Stimulated activated CD8-positive, alpha-beta memory T cell treated with anti-CD3 and anti-CD28 coated beads, Interleukin-7, amount 100 ng/mL, for 24 hours (primary cell): ENCODE measurements around the gene LAMTOR1.

Experiments
- DNase-seq: peaks from one replicate; pipeline ENCODE4 v3.0.0-alpha.2; 2020; ENCODE audit warnings: low read depth

The LAMTOR1 gene

DNA sequence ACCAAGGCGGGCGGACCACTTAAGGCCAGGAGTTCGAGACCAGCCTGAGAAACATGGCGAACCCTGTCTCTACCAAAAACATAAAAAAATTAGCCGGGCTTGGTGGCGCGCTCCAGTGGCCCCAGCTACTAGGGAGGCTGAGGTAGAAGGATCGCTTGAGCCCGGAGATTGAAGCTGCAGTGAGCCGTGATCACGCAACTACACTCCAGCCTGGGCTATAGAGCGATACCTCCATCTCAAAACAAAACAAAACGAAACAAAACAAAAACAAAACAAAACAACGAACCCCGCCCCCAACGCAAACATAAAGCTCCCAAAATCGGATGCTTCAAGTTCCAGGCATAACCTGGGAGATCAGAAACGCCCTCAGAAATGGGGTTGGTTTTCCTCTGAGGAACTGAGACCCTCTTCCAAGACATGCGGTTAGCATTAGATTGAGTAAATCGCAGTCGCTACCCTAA lies 21.9 kb downstream of the LAMTOR1 start:
- DNase-seq, result no peak

DNA sequence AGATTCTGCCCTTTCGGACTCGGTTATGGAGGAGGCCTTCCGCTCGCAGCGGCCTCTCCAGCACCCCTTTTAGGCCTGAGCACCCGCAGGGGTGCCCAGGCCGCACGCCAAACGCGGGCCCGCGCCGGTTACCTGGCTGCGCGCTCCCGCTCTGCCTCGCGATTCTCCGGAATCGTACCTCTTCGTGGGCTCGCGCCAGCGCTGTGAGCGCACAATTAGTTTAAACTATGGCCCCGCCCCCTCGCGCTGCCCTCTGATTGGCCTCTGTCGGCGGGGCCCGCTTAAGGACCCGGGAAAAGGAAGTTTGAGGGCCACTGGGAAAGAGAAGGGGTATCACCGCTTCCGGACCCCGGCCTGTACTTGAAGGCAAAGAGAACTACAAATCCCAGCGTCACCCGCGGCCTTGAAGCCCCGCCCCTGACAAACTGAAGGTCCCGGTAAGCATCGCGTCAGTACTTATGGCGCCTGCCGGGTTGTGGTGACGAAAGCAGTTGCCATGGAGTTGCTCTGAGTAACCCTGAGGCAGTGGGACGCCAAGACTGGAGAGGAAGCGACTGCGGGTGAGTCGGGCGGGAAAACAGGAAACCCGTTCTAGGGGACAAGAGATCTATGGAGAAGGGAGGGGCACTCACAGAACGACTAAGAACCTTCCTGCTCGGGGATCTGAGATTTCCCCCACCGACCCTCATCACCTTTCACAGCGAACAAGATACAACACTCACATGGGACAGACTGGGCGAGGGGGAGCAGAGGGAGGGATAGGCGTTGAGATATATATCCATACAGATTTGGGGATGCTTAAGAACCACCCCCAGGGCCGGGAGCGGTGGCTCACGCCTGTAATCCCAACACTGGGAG lies 22.5 kb downstream of the LAMTOR1 start, which contains the start of the genes LRRC51 and NUMA1:
LRRC51 (plus strand) TSS at position 525 of the 858 bp plus-strand sequence. CDS start 8,234 bp downstream, outside the sequence.
NUMA1 (minus strand) TSS at position 217 of the 858 bp plus-strand sequence. CDS start 44,599 bp downstream, outside the sequence.
- DNase-seq, result peak; percentile 96

DNA sequence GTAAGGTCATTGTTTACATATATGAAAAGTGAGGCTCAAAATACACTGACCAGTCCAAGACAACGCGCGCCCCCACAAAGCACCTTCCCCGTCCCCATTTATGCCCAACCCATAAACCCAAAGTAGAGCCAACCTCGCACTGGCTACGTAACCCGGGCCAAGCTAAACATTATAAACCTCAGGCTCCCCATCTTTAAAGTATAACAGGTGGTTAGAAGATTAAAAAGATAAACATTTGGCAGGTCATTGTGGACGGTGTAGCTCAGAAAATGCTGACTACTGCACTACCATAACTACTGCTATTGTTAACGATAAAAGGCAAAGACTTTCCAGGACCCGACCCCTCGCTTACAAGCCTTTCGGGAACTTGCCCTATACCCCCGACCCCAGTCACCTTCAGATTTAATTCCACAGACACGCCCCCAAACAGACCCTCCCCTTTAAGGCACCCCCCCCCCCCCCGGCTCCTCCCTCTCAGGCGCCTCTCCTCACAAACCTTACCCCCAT lies 23.2 kb downstream of the LAMTOR1 start:
- DNase-seq, result no peak

DNA sequence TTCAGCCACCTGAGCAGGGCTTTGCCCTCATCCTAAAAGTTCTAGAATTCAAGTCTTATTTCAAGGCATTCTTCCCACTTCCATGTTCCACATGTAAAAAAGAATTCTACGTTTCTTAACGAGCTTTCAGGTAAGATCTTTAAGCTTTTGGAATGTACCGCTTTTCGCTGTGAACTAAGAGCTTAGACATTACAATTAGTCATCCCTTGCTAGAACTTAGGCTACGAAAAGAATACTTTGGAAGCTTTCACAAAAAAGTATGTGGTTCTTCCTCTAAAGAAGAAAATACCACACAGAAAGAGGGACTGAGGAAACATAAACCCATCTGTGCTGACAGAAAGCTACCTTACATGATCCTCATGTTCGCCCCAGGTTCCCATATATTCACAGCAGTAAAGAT lies 24.6 kb downstream of the LAMTOR1 start:
- no peak for DNase-seq

DNA sequence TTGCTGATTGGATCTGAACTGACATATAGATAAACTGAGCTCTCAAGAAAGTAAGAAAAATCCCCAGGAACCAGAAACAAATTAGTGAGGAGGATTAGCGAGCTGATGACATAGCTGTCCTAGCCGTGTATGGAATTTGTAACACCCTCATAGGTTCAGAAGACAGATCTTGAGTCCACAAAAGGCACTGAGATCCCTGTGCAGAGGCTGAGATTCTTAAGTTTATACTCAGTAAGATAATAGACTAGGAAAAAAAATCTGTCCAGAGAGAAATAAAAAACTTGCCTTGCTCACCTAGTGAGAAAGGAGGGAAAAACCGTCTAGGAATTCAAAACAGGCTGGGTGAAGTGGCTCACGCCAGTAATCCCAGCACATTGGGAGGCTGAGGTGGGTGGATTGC lies 27.3 kb downstream of the LAMTOR1 start:
- no peak for DNase-seq

DNA sequence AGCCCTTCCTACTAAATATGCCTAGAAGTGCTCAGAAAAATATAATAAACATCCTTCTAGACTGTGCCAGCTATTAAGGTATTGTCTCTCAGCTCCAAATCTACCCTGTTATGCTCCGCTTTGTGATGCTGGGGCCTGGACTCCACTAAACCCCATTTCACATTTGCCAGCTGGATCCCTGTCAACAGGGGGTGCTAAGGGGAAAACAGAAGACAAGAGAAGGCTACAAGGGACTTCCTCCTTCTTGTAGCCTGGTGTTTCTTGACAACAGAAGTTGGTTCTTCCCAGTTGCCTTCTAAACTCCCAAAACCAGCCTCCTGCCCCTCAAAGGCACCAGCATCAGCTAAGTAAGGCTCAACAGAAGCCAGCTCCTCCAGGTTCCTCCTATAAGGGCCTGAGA lies 28.0 kb downstream of the LAMTOR1 start:
- no peak for DNase-seq

DNA sequence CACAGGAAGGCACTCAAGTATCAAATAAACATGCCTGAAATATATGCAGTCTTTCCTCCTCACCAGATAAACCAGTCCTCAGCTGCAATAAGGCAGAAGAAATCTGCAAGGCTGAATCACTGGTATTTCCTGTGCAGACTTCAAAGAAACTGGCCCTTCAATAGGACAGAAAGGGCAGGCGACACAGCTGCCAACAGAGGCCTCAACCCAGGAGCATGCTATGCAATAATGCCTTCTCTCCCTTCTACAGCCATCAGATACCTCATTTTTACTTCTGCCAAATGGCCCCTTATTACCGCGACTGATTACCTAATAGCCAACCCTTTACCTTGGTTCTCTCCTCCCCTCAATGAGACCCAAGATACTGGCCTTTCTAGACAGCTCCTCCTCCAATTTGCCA lies 30.7 kb downstream of the LAMTOR1 start:
- DNase-seq, result no peak

DNA sequence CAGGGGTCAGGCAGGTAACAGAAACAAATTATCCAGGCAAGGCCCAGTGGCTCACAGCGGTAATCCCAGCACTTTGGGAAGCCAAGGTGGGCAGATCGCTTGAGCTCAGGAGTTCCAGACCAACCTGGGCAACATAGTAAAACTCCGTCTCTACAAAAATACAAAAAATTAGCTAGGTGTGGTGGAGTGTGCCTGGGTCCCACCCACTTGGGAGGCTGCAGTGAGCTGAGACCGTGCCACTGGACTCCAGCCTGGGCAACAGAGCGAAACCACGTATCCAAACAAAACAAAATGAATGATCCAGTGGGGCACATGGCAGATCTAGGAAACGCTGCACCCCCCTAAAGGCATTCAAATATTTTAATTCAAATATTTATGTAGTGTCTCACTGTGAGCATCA lies 32.6 kb downstream of the LAMTOR1 start:
- DNase-seq, result no peak

DNA sequence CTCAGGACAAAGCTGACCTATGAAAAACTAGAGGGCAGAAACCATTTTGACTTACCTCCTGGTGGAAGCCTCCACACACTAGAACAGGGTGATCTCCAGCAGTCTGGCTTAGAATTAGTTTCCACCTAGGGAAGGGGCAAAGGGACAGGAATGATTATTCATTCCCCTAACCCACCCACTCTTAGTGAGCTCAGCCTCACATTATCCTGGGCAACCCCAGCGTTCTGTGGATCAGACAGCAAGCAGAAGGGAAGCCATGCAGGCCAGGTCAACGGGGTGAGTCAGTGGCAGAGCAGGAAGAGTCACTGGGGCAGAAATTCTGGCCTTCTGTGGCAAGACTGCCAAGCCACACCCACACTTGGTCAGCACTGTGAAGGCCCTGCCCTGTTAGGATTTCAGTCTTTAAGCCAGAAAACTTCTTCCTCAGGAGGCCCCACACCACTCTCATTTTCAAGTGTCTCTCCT lies 33.3 kb downstream of the LAMTOR1 start:
- DNase-seq, result no peak

DNA sequence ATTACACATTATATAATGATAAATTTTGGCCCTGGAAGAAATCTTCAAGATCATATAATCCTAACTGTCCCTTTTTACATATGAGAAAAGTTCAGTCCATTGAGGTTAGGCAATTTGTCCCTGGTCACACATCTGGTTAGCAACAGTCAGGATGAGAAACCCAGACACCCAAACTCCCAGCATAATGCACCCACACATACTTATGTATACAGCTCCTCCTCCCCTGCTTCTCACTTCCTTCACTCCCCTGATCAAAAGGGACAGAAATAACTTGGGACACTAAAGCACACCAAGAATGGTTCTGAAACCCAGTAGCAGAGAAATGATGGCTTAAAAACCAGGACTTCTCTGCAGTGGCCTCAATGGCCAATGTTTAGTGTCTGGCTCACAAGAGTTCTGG lies 33.9 kb downstream of the LAMTOR1 start:
- DNase-seq, result no peak

DNA sequence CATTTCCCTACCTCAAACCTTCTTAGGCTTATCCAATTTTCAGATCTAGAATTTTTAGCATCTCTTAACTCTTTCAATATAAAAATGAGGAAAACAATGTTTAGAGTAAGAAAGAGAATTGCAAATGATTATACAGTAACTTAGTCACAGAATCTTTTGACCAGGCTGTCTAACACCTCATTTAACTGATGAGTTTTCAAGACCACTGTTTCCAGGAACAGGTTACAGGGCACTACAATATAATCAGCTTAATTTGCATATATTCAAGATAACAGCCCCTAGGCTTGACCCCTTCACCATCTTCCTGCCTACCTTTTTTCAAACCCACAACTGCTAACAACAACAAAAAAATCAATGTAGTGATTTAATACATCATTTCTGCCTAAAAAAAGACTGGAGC lies 35.4 kb downstream of the LAMTOR1 start:
- DNase-seq, result no peak

DNA sequence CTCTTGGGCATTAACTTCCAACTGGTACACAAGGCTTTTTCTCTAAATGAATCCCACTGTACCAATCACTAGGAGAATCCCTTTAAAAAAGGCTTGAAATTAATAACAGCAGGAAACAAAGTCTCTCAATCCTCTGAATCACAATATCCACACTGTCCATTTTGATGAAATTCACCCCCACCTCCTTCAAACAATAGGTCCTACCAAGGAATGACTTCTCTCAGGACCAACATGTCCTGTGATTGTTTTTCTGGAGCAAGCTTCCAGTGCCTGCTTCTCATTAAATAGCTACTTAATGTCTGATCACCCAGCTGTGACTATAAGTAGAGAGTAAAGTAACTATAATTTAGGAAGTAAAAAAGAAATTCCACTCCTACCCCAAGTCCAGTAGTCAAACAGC lies 35.8 kb downstream of the LAMTOR1 start:
- no peak for DNase-seq

DNA sequence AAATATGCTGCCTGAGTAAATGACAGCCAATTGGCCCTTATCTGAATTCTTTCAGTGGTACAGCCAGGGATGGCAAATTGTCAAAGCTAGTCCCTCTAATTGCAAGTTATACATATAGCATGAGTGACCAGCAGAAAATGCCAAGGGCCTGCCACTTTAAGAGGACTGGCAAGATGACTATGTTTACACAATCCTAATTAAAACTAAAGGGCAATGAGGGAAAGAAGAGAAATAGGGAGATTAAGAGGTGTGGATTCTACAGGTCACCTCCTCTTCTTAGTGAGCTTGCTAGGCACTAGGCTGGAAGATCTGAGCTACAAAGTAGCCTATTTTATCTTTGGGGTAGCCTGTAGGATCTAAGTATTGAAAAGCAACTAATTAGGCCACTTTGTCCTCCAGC lies 36.2 kb downstream of the LAMTOR1 start:
- no peak for DNase-seq

DNA sequence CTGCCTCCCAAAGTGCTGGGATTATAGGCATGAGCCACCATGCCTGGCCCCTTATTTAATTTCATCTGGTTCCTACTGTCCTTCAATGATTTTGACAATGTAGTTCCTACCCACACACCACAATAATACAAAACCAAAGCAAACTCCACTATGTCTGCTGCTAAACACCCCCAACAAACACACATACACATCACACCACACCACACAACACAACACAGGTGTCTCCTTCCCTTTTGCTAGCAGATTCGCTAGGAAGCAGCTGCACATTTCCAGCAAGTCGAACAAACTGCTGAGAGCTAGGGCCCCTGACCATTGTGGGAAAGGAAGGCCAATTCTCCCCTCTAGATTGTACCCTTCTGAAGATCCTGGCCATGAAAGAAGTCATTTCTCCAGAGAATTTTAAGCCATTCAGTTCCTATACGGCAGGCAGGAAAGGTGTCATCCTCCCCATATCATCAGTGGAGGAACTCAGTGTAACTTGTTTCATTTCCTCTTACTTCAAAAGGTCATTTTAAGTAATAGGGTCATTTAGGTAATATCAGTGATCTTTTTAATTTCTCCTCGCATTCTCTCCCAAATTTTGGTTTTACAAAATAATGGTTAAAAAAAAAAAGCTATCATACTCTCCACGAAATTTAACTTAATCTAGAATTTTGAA lies 41.2 kb downstream of the LAMTOR1 start:
- no peak for DNase-seq

DNA sequence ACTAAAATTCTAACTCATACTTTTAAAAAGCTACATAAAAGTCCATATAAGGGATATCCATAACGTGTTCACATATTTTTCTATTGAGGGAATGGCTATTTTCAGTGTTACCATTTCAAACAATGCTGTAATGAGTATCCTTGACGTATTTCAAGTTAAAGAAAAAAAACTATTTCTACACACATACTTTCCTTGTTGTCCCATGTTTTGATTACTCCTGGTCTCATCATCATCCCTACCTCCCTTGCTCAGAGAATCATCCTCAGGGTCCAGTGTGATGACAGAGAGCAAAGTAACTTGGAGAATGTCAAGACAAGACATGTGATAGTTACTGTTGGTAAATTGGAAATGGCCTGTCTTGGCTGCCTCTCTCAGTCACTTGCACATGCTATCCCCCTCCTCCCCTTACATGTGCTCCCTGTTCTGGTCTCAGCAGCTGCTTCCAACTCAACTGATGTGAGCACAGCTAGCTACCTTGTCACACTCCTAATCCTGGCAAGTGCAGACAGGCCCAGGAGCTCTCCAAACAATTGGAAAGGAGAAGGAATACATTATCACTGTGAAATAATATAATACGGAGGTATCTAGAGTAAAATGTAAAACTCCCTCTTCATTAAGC lies 44.6 kb downstream of the LAMTOR1 start:
- no peak for DNase-seq

DNA sequence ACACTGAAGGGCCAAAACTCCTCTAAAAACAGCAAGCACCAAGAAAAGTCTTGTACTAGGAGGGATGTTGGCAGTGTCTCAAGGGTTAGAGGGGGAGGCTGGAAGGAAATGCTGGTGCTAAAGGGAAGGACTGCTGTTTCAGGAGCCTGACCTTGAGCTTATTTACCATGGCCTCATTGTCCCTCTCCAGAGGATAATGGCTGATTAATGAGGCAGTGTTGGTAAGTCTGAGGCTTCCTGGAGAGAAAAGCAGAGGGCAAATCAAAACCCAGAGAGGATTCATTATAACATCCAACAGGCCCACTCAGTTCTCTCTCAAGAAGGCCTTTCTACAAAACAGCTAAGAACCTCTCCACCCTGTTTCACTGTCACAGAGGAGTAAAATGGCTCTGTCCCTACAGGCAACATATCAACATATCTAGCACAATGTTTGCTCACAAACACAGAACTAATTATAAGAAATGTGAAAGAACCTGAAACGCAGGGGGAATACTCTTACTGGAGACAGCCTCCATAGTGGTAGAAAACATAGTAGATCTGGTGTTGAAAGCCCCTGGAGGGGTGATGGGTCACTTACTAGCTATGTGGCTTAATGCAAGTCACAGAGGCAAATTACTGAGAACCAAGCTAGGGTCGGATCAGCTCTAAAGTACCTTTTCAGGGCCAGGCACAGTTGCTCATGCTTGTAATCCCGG lies 54.2 kb downstream of the LAMTOR1 start:
- DNase-seq, result no peak
